GM19452 (cell line): ENCODE results near the gene ASCC3.

Experiments
- ATAC-seq: cut with Tn5 transposase; IDR thresholded peaks from one replicate; pipeline ENCODE4 v1.9.1; 2021; ENCODE audit not compliant: unreplicated experiment

Gene ASCC3

GRCh38 chr6:100599088-100599770 lies 281.9 kb downstream of the ASCC3 start:
- no peak for ATAC-seq

DNA sequence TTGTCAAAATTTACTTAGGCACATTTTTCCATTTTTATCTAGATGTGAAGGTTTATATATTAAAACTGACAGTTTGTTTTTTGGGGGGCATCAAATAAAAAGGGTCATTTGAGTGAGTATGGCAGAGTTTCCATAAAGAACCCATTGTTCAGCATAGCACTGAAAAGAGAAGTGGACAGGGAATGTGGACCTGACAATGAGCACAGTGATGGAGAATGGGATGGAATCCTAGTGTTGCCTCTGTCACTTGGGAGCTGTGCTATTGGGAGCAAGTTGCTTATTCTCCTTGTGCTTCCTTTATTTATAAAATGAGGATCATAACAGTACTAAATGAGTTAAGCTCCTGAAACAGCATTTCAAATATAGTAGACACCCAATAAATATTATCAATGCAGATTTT lies 285.7 kb downstream of the ASCC3 start:
- no peak for ATAC-seq

- ATAC-seq, result no peak
Measured at GRCh38 chr6:100593522-100593921, 287.6 kb downstream of the ASCC3 start.

GRCh38 chr6:100592929-100593328 lies 288.2 kb downstream of the ASCC3 start:
- no peak for ATAC-seq

DNA sequence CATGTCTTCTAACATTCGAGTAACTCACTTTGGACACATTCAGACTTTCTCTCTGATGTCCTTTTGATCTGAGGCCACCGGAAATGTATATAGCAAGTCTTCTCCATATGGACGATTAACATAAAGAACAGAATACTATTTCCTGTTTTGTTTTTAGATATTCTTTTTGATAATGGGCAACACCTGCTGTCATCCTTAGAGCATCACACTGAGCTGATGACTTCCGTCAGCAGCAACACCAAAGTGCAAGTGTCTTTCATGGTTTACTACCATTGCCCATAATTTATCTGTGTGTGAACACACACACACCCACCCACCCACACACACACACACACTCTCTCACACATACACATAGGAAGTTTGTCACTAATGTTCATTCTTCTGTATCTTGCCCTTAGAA lies 303.7 kb downstream of the ASCC3 start:
- ATAC-seq, result no peak

- no peak for ATAC-seq
Measured at GRCh38 chr6:100575921-100576320, 305.2 kb downstream of the ASCC3 start.

GRCh38 chr6:100574836-100575235 lies 306.3 kb downstream of the ASCC3 start:
- no peak for ATAC-seq

DNA sequence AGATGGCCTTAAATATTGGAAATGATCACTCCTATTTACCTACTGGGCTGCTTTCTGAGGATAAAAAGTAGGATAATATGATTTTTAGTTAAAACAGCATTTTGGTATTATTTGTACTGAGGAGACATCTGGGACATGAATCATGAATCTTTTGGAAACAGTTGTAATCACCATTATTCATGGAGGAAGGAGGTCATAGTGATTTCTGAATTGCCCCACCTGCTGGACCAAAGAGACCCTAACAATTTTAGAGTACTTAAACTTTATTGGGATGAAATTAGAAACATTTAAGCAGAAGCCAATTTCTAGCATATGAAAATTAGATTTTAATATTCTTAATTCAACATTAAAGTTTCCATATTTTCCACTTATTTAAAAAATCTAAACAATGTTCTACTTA lies 308.0 kb downstream of the ASCC3 start:
- ATAC-seq, result no peak

DNA sequence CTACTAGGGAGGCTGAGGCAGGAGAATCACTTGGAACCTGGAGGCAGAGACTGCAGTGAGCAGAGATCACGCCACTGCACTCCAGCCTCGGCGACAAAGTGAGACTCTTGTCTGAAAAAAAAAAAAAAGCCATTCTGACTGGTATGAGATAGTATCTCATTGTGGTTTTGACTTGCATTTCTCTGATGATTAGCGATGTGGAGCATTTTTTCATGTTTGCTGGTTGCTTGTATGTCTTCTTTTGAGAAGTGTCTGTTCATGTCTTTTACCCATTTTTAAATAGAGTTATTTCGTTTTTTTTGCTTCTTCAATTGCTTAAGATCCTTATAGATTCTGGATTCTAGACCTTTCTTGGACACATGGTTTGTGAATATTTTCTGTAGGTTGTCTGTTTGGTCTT lies 312.9 kb downstream of the ASCC3 start:
- ATAC-seq, result no peak

GRCh38 chr6:100566563-100566962 lies 314.6 kb downstream of the ASCC3 start:
- ATAC-seq, result no peak

GRCh38 chr6:100565439-100566104 lies 315.6 kb downstream of the ASCC3 start:
- ATAC-seq, result no peak

GRCh38 chr6:100559859-100560258 lies 321.3 kb downstream of the ASCC3 start:
- no peak for ATAC-seq

DNA sequence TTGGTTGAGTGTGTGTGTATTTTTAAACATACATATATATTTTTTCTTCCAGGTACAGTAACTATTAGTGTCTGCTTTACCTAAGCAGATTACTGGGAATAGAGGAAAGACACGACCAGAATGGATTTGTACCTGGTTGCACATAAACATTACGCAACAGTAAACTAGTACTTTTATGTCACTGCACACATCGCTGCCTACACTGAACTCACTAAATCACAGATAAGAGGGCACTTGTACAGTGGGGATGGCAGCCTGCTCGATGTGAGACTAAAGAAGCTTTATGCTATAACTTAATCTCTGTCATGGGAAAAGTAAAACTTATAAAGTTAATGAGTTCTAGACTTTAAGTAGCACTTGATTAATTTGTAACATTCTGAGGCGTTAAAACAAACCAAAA lies 326.9 kb downstream of the ASCC3 start:
- ATAC-seq, result no peak

- no peak for ATAC-seq
Measured at GRCh38 chr6:100553243-100553642, 327.9 kb downstream of the ASCC3 start.

- ATAC-seq, result no peak
Measured at GRCh38 chr6:100549406-100550167, 331.5 kb downstream of the ASCC3 start.

DNA sequence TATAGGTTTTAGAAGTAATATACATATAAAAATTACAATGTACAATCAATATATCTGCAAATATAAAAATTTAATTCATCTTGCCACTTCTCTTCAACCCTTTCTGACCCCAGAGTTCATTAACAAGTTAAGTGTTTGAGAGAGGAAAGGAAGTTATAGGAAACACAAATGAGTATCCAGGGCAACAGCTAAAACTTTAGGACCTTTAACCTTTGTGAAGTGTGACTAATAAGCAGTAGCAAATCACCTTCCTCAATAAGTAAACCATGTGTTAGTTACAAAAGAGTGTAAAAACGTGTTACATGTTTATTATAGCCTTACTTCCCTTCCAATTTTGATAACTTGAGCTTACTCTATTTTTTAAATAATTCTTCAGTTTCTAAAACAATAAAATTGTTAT lies 343.0 kb downstream of the ASCC3 start:
- ATAC-seq, result no peak

- ATAC-seq, result no peak
Measured at GRCh38 chr6:100518588-100518987, 362.5 kb downstream of the ASCC3 start.

GRCh38 chr6:100517633-100518032 lies 363.5 kb downstream of the ASCC3 start:
- no peak for ATAC-seq

- ATAC-seq, result no peak
Measured at GRCh38 chr6:100517106-100517505, 364.0 kb downstream of the ASCC3 start.

DNA sequence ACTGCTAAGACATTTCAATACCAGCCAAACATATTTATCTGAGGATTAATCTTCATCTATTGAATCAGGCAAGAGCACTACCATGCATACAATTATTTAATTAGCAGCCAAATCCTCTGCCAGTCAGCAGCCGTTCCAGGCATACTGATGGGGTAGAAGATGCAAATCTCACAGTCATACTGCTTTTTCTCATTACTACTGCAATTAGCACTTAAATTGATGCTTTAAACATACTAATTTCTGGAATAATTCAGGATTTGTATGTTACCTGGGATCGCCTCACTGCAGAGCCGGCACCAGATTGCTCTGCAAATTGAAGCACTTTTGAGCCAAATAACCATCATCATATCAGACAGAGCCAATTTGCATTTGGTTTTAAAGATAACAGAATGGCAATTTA lies 366.5 kb downstream of the ASCC3 start:
- ATAC-seq, result no peak

GRCh38 chr6:100512203-100512862 lies 368.8 kb downstream of the ASCC3 start:
- ATAC-seq, result no peak

GRCh38 chr6:100509101-100509500 lies 372.0 kb downstream of the ASCC3 start:
- ATAC-seq, result no peak
